SU-DHL-6 (cell line): Measurements from ENCODE around the gene MCHR2.

Source experiments
- H2AFZ ChIP-seq: fragments of 200-600 bp; sonication (generic); 2 replicates; pipeline ENCODE4 v1.6.1; 2014; ENCODE audit warnings: low read depth, mild to moderate bottlenecking, moderate library complexity, mixed read lengths, antibody characterized with exemption, low read length; ENCODE audit not compliant: severe bottlenecking
- H3F3A ChIP-seq: fragments of 200-600 bp; shearing (Covaris generic); 2 replicates; pipeline ENCODE4 v1.6.0; 2016; ENCODE audit warnings: antibody characterized with exemption, mild to moderate bottlenecking; ENCODE audit not compliant: insufficient read depth
- H3K27ac ChIP-seq: fragments of 200-600 bp; sonication (generic); 2 replicates; pipeline ENCODE4 v1.5.1; 2016; ENCODE audit warnings: low read depth, mild to moderate bottlenecking, low read length, moderate library complexity, mixed read lengths
- H3K27me3 ChIP-seq: fragments of 200-600 bp; sonication (generic), shearing (Covaris generic); 2 replicates; pipeline ENCODE4 v1.6.0; 2014; ENCODE audit warnings: mild to moderate bottlenecking, low read length
- H3K36me3 ChIP-seq: fragments of 200-600 bp; sonication (generic); 2 replicates; pipeline ENCODE4 v1.6.1; 2014; ENCODE audit warnings: mild to moderate bottlenecking, low read length, mixed read lengths
- H3K4me2 ChIP-seq: fragments of 300-600, 200-600 bp; shearing (Covaris generic), sonication (generic); 2 replicates; pipeline ENCODE4 v1.6.0; 2014; ENCODE audit warnings: low read length, low read depth, mild to moderate bottlenecking; ENCODE audit not compliant: poor library complexity, severe bottlenecking
- H3K4me3 ChIP-seq: fragments of 200-600 bp; sonication (generic); 2 replicates; pipeline ENCODE4 v1.5.1; 2014; ENCODE audit warnings: antibody characterized with exemption, low read length, mild to moderate bottlenecking, mixed read lengths; ENCODE audit not compliant: insufficient read depth, poor library complexity, severe bottlenecking
- H3K79me2 ChIP-seq: fragments of 200-600 bp; sonication (generic); 2 replicates; pipeline ENCODE4 v1.6.1; 2014; ENCODE audit warnings: mild to moderate bottlenecking, low read length, moderate library complexity; ENCODE audit not compliant: insufficient read depth
- H3K9ac ChIP-seq: fragments of 200-600 bp; sonication (generic); 2 replicates; pipeline ENCODE4 v1.7.0; 2014; ENCODE audit warnings: mild to moderate bottlenecking, low read length
- H3K9me2 ChIP-seq: fragments of 200-600 bp; sonication (generic); replicated peaks from 2 replicates; pipeline ENCODE4 v1.6.1; 2014; ENCODE audit warnings: low read length; ENCODE audit not compliant: insufficient read depth
- H3K9me3 ChIP-seq: fragments of 200-600 bp; sonication (generic); 2 replicates; pipeline ENCODE4 v1.6.1; 2014; ENCODE audit warnings: low read length, mixed read lengths; ENCODE audit not compliant: insufficient read depth
- H4K20me1 ChIP-seq: fragments of 200-600 bp; sonication (generic); 2 replicates; pipeline ENCODE4 v1.6.1; 2014; ENCODE audit warnings: low read depth, mild to moderate bottlenecking, antibody characterized with exemption, low read length, moderate library complexity, mixed read lengths
- CTCF ChIP-seq: fragments of 200-600 bp; sonication (generic); IDR thresholded peaks from one replicate; pipeline ENCODE4 v1.5.1; 2017; ENCODE audit warnings: antibody characterized with exemption, mild to moderate bottlenecking, low read length, moderate library complexity; ENCODE audit not compliant: insufficient read depth, poor library complexity, severe bottlenecking
- EZH2phosphoT487 ChIP-seq: fragments of 200-600 bp; sonication (generic), shearing (Covaris generic); conservative IDR thresholded peaks from 2 replicates; pipeline ENCODE4 v1.6.1; 2018; ENCODE audit warnings: mild to moderate bottlenecking, antibody characterized with exemption, low read length, moderate library complexity, mixed read lengths

MCHR2 gene

GRCh38 chr6:99879431-99879830 is 114.6 kb downstream of the MCHR2 start:
- H3K4me2 ChIP-seq: no peak overlapping the region
- no peaks in the 10 kb centered on the region for H3F3A ChIP-seq

GRCh38 chr6:99875068-99875467 is 119.0 kb downstream of the MCHR2 start:
- Histone ChIP-seq H3K9me3 (no peaks in the 10 kb centered on the region), H2AFZ (no peak overlapping the region), H4K20me1 (no peaks in the 10 kb centered on the region), H3K9me2 (no peaks in the 10 kb centered on the region), H3K79me2 (no peaks in the 10 kb centered on the region), H3K4me2 (no peak overlapping the region), H3K36me3 (no peaks in the 10 kb centered on the region), H3K27me3 (no peaks in the 10 kb centered on the region), H3K4me3 (no peak overlapping the region), H3K9ac (no peak overlapping the region), H3F3A (no peaks in the 10 kb centered on the region), H3K27ac (no peak overlapping the region)
- TF ChIP-seq CTCF (no peak), EZH2phosphoT487 (no peak)

More at GRCh38 chr6:99879431-99879830, 114.6 kb downstream of the MCHR2 start:
- Histone ChIP-seq H3K4me3 (no peak overlapping the region), H3K9ac (no peak overlapping the region), H3K9me2 (no peaks in the 10 kb centered on the region), H3K79me2 (no peaks in the 10 kb centered on the region), H3K36me3 (no peaks in the 10 kb centered on the region), H3K27ac (no peak overlapping the region), H2AFZ (no peak overlapping the region), H4K20me1 (no peaks in the 10 kb centered on the region), H3K27me3 (no peaks in the 10 kb centered on the region), H3K9me3 (no peaks in the 10 kb centered on the region)
- TF ChIP-seq CTCF (no peak), EZH2phosphoT487 (no peak)

- Histone ChIP-seq H4K20me1 (no peaks in the 10 kb centered on the region), H3K27ac (no peak overlapping the region), H3F3A (no peaks in the 10 kb centered on the region), H3K9me2 (no peaks in the 10 kb centered on the region), H3K79me2 (no peaks in the 10 kb centered on the region), H3K4me2 (no peak overlapping the region), H3K36me3 (no peaks in the 10 kb centered on the region), H2AFZ (no peak overlapping the region), H3K27me3 (no peaks in the 10 kb centered on the region), H3K9ac (no peak overlapping the region), H3K9me3 (no peaks in the 10 kb centered on the region), H3K4me3 (no peak overlapping the region)
- no peak for TF ChIP-seq CTCF
- TF ChIP-seq EZH2phosphoT487: no peak
These were observed 120.9 kb downstream of the MCHR2 start for GRCh38 chr6:99873084-99873483.

- Histone ChIP-seq H3F3A (no peaks in the 10 kb centered on the region), H3K79me2 (no peaks in the 10 kb centered on the region), H4K20me1 (no peaks in the 10 kb centered on the region), H3K36me3 (no peaks in the 10 kb centered on the region), H3K27ac (no peak overlapping the region), H2AFZ (no peak overlapping the region), H3K4me2 (no peak overlapping the region), H3K9me3 (no peaks in the 10 kb centered on the region), H3K9me2 (no peaks in the 10 kb centered on the region), H3K9ac (no peak overlapping the region), H3K27me3 (no peaks in the 10 kb centered on the region), H3K4me3 (no peak overlapping the region)
- TF ChIP-seq CTCF (no peak), EZH2phosphoT487 (no peak)
These were observed 122.4 kb downstream of the MCHR2 start for GRCh38 chr6:99871641-99872040.
